H1 (cell line): ENCODE data around the gene PRDM15.

Experiments used
- CTCF ChIP-seq, 3 experiments: IDR thresholded peaks; 1 replicate in 2 of 3; 2 replicates in 1 of 3; pipeline versions ENCODE4 v1.5.1 to v1.6.1; 2011; ENCODE audit warnings: low read length in 3 of 3, mild to moderate bottlenecking in 3 of 3, inconsistent platforms in 2 of 3, low read depth in 1 of 3, moderate library complexity in 1 of 3; ENCODE audit not compliant: insufficient read depth in 1 of 3; ENCODE audit errors: control extremely low read depth in 1 of 3
- EZH2 ChIP-seq: fragments of 200-600 bp; sonication (generic); IDR thresholded peaks from 2 replicates; pipeline ENCODE4 v1.7.1; 2012; ENCODE audit warnings: low read depth, mild to moderate bottlenecking, moderate library complexity, low read length, inconsistent platforms; ENCODE audit not compliant: severe bottlenecking
- GABPA ChIP-seq: IDR thresholded peaks from 2 replicates; pipeline ENCODE4 v1.6.1; 2011; ENCODE audit warnings: mild to moderate bottlenecking, low read length, moderate library complexity, borderline replicate concordance; ENCODE audit not compliant: insufficient read depth
- MAFK ChIP-seq: IDR thresholded peaks from 2 replicates; pipeline ENCODE4 v1.6.1; 2012; ENCODE audit warnings: low read depth, mild to moderate bottlenecking, improper control_type of control experiment, low read length
- POLR2A ChIP-seq, 2 experiments: IDR thresholded peaks; 1 replicate in 1 of 2; 2 replicates in 1 of 2; pipeline ENCODE4 v1.6.1; 2011; ENCODE audit warnings: low read depth in 2 of 2, low read length in 2 of 2, mild to moderate bottlenecking in 2 of 2; ENCODE audit errors: control extremely low read depth in 1 of 2
- POLR2AphosphoS5 ChIP-seq: IDR thresholded peaks from 2 replicates; pipeline ENCODE4 v1.6.1; 2011; ENCODE audit warnings: low read depth, low read length
- RXRA ChIP-seq: IDR thresholded peaks from 2 replicates; pipeline ENCODE4 v1.6.1; 2011; ENCODE audit warnings: low read depth, mild to moderate bottlenecking, low read length, moderate library complexity; ENCODE audit not compliant: insufficient read depth
- SP1 ChIP-seq: IDR thresholded peaks from 2 replicates; pipeline ENCODE4 v1.6.1; 2011; ENCODE audit warnings: low read depth, low read length

GRCh38 chr21:41864311-41865001, 14.7 kb downstream of the PRDM15 start:
- no peak for TF ChIP-seq MAFK
- no peak for TF ChIP-seq EZH2
- no peak for TF ChIP-seq POLR2AphosphoS5
- TF ChIP-seq RXRA = no peak
- TF ChIP-seq SP1 = no peak
- no peak for TF ChIP-seq POLR2A (IDR thresholded peaks at IDR 0.05; ENCODE audit: control extremely low read depth in 1 of 2, low read depth in 2 of 2, low read length in 2 of 2)
- TF ChIP-seq CTCF (IDR thresholded peaks at IDR 0.05; ENCODE audit: control extremely low read depth in 1 of 3, insufficient read depth in 1 of 3, low read depth in 1 of 3, low read length in 3 of 3) = no peak
- TF ChIP-seq GABPA = no peak
